Spleen (tissue), 11 donors: ENCODE measurements around the gene SESTD1. TPM values are rescaled to one million over a fixed set of nuclear protein-coding genes. Genes with fewer than 3 reads are reported as not detected.

Source experiments
- DNase-seq: peaks from one replicate; pipeline ENCODE4 v3.0.0-alpha.2; 2020
- H3K27ac ChIP-seq, 8 donors: fragments of 200-600 bp; sonication (generic) in 7 of 8; 1 replicate in 4 of 8; 2 replicates in 4 of 8; pipeline versions ENCODE4 v1.5.0 to v1.8.0; 2016 to 2021; ENCODE audit warnings: inconsistent platforms in 4 of 8, mild to moderate bottlenecking in 4 of 8, moderate library complexity in 1 of 8
- H3K27me3 ChIP-seq, 7 donors: fragments of 200-600 bp; sonication (generic) in 6 of 7; replicated peaks in 1 of 7; 1 replicate in 4 of 7; 2 replicates in 3 of 7; pipeline versions ENCODE4 v1.5.0 to v1.8.0; 2016 to 2021; ENCODE audit warnings: inconsistent platforms in 3 of 7, mild to moderate bottlenecking in 1 of 7
- H3K36me3 ChIP-seq, 6 donors: fragments of 200-600 bp; sonication (generic) in 5 of 6; 1 replicate in 4 of 6; 2 replicates in 2 of 6; pipeline versions ENCODE4 v1.5.0 to v1.8.0; 2016 to 2021; ENCODE audit warnings: inconsistent platforms in 2 of 6
- H3K4me1 ChIP-seq, 6 donors: fragments of 200-600 bp; sonication (generic) in 5 of 6; 1 replicate in 3 of 6; 2 replicates in 3 of 6; pipeline versions ENCODE4 v1.5.0 to v1.8.0; 2016 to 2021; ENCODE audit warnings: inconsistent platforms in 3 of 6
- H3K4me3 ChIP-seq, 8 donors: fragments of 200-600 bp; sonication (generic) in 7 of 8; 1 replicate in 4 of 8; 2 replicates in 4 of 8; pipeline versions ENCODE4 v1.5.0 to v1.8.0; 2016 to 2021; ENCODE audit warnings: inconsistent platforms in 4 of 8, mild to moderate bottlenecking in 4 of 8, moderate library complexity in 2 of 8
- H3K9me3 ChIP-seq, 8 donors: fragments of 200-600 bp; sonication (generic) in 7 of 8; 1 replicate in 4 of 8; 2 replicates in 4 of 8; pipeline versions ENCODE4 v1.5.0 to v1.8.0; 2016 to 2021; ENCODE audit warnings: inconsistent platforms in 4 of 8
- CTCF ChIP-seq, 11 experiments: fragments of 200-600 bp in 7 of 11; fragments of 450-650 bp in 4 of 11; sonication (generic) in 4 of 11; IDR thresholded peaks in 8 of 11; conservative IDR thresholded peaks in 3 of 11; 1 replicate in 7 of 11; 2 replicates in 4 of 11; pipeline versions ENCODE4 v1.4.0 to v1.8.0; 2016 to 2021; ENCODE audit warnings: antibody characterized with exemption in 11 of 11, inconsistent platforms in 4 of 11, mild to moderate bottlenecking in 1 of 11
- POLR2A ChIP-seq, 3 donors: fragments of 450-650 bp; IDR thresholded peaks; one replicate each; pipeline ENCODE4 v1.5.1; 2017; ENCODE audit warnings: antibody characterized with exemption in 3 of 3, mild to moderate bottlenecking in 1 of 3
- POLR2AphosphoS5 ChIP-seq, 3 donors: sonication (generic); formaldehyde crosslinking; IDR thresholded peaks; one replicate each; pipeline ENCODE4 v1.5.1; 2017; ENCODE audit warnings: antibody characterized with exemption in 3 of 3
- WGBS, 5 donors: extraction: QIAGEN DNeasy Blood & Tissue Kit in 3 of 5; methylation state at CpG; one replicate each; pipeline versions ENCODE4 v1.1.5 to v1.1.7; 2013 to 2018; 5-methylcytosine and 5-hydroxymethylcytosine counted together
- intact Hi-C: fragments of 100-400 bp; cut with DNase I; formaldehyde crosslinking; loops from one replicate; pipeline ENCODE4 v1.15.0; 2023; ENCODE audit warnings: low total_unique reads
- polyA plus RNA-seq, 3 donors: library from polyadenylated mRNA; stranded (reverse); fragments of 200-250 nt; gene quantifications; one replicate each; pipeline ENCODE4 v1.2.1, GENCODE V29; 2013
- total RNA-seq, 7 donors: library from RNA; depleted of rRNA in 3 of 7; stranded (reverse); fragments of >200 nt in 3 of 7; fragmentation: NEBNext Ultra II Directional in 4 of 7; extraction: Animal tissue kit (Norgen Biotek cat#: 25700) in 4 of 7; gene quantifications; one replicate each; pipeline versions ENCODE4 v1.1.0 to v1.2.1, GENCODE V29; 2016 to 2021
- donor health status: healthy with polysubstance abuse.
- donor health status: DM: no; HTN: no; CAD: no; lungs with moderate emphysema.
- donor health status: DM: no; HTN: no; CAD: no.
- donor health status: Bipolar disorder and iron deficiency.
- donor health status: healthy.
- donor health status: DM: no; HTN: no; CAD: no.
- donor health status: DM: yes; HTN: yes; CAD: no.

SESTD1 gene
- total and polyA plus RNA-seq, 10 donors: 5.5 to 51.7 (median 24.1) TPM

GRCh38 chr2:179106676-179107428 lies 157.8 kb downstream of the SESTD1 start:
- no peaks in the 10 kb centered on the region for H3K9me3 ChIP-seq
- no peak overlapping the region for H3K27ac ChIP-seq
- H3K36me3 ChIP-seq: peaks cover 0 to 54% (median 9%) of the 10 kb centered on the region in 6 donors
- intact Hi-C loops: no loop called here
- 44 to 60% (median 50%) methylated on average over 3 of the region's 3 CpGs for WGBS, 5 donors
- no peaks in the 10 kb centered on the region for H3K27me3 ChIP-seq
- peaks cover 0 to 20% (median 0%) of the 10 kb centered on the region in 6 donors for H3K4me1 ChIP-seq
- no peak overlapping the region for H3K4me3 ChIP-seq
- no peak for DNase-seq
- no peak for TF ChIP-seq POLR2A (IDR thresholded peaks at IDR 0.05)
- no peak for TF ChIP-seq CTCF (IDR thresholded peaks at IDR 0.05 in 8 of 11, conservative IDR thresholded peaks at IDR 0.05 in 3 of 11)
- TF ChIP-seq POLR2AphosphoS5 (IDR thresholded peaks at IDR 0.05): no peak

GRCh38 chr2:179106342-179106675 lies 158.3 kb downstream of the SESTD1 start:
- Histone ChIP-seq H3K27ac (no peak overlapping the region), H3K4me1 (peaks cover 0 to 20% (median 0%) of the 10 kb centered on the region in 6 donors), H3K36me3 (peaks cover 0 to 48% (median 9%) of the 10 kb centered on the region in 6 donors), H3K9me3 (no peaks in the 10 kb centered on the region), H3K27me3 (no peaks in the 10 kb centered on the region), H3K4me3 (no peak overlapping the region)
- DNase-seq: no peak
- WGBS, 5 donors: 73 to 96% (median 73%) methylated on average over 4 of the region's 4 CpGs
- intact Hi-C loops: no loop called here
- no peak for TF ChIP-seq POLR2AphosphoS5 (IDR thresholded peaks at IDR 0.05)
- TF ChIP-seq CTCF (IDR thresholded peaks at IDR 0.05 in 8 of 11, conservative IDR thresholded peaks at IDR 0.05 in 3 of 11): no peak
- no peak for TF ChIP-seq POLR2A (IDR thresholded peaks at IDR 0.05)

- intact Hi-C loops: no loop called here
- H3K4me3 ChIP-seq: no peak overlapping the region
- DNase-seq: no peak
- H3K27me3 ChIP-seq: no peaks in the 10 kb centered on the region
- peaks cover 0 to 20% (median 0%) of the 10 kb centered on the region in 6 donors for H3K4me1 ChIP-seq
- H3K9me3 ChIP-seq: no peaks in the 10 kb centered on the region
- WGBS, 5 donors: 85 to 99% (median 91%) methylated on average over 2 of the region's 2 CpGs
- peak overlapping the region in 2 of 8 donors; percentile 17 to 42 for H3K27ac ChIP-seq
- TF ChIP-seq POLR2AphosphoS5 (IDR thresholded peaks at IDR 0.05) (no peak), CTCF (IDR thresholded peaks at IDR 0.05 in 8 of 11, conservative IDR thresholded peaks at IDR 0.05 in 3 of 11) (no peak), POLR2A (IDR thresholded peaks at IDR 0.05) (no peak)
- H3K36me3 ChIP-seq: peaks cover 0 to 32% (median 7%) of the 10 kb centered on the region in 6 donors
Measured at GRCh38 chr2:179104736-179105135, 159.9 kb downstream of the SESTD1 start.

GRCh38 chr2:179098080-179098689 lies 166.4 kb downstream of the SESTD1 start:
- Histone ChIP-seq H3K27me3 (no peaks in the 10 kb centered on the region), H3K36me3 (no peaks in the 10 kb centered on the region), H3K27ac (no peak overlapping the region), H3K4me3 (no peak overlapping the region), H3K9me3 (peaks cover 0 to 3% (median 0%) of the 10 kb centered on the region in 8 donors), H3K4me1 (peaks cover 0 to 23% (median 12%) of the 10 kb centered on the region in 6 donors)
- no peak for DNase-seq
- WGBS, 5 donors: 81 to 90% (median 86%) methylated on average over 4 of the region's 4 CpGs
- no peak for TF ChIP-seq CTCF (IDR thresholded peaks at IDR 0.05 in 8 of 11, conservative IDR thresholded peaks at IDR 0.05 in 3 of 11)
- TF ChIP-seq POLR2A (IDR thresholded peaks at IDR 0.05): no peak
- no peak for TF ChIP-seq POLR2AphosphoS5 (IDR thresholded peaks at IDR 0.05)
- intact Hi-C loops: no loop called here
